WERI-Rb-1 (cell line): ENCODE data around the gene EYA3.
"Not testable (repeated sequence)": the region's sequence is repeated elsewhere in the genome, so short reads cannot be mapped to it uniquely, and the experiment has no call there.

Experiments
- DNase-seq: peaks from one replicate; pipeline ENCODE4 v3.0.0-alpha.2; 2020
- H3K27ac ChIP-seq: fragments of 250-450 bp; sonication (Bioruptor Pico); 2 replicates; pipeline ENCODE4 v1.5.1; 2020; ENCODE audit warnings: mild to moderate bottlenecking, moderate library complexity
- H3K27me3 ChIP-seq: fragments of 250-450 bp; sonication (Bioruptor Pico); 2 replicates; pipeline ENCODE4 v1.5.1; 2021; ENCODE audit warnings: mild to moderate bottlenecking, low read depth, moderate library complexity; ENCODE audit not compliant: insufficient read depth, severe bottlenecking
- H3K36me3 ChIP-seq: fragments of 250-450 bp; sonication (Bioruptor Pico); 2 replicates; pipeline ENCODE4 v1.5.1; 2020; ENCODE audit warnings: mild to moderate bottlenecking, moderate library complexity
- H3K4me3 ChIP-seq: 2 replicates; pipeline ENCODE4 v1.5.1; 2011; ENCODE audit warnings: low read depth, mild to moderate bottlenecking, control low read depth, low read length
- H3K9me3 ChIP-seq: fragments of 250-450 bp; sonication (Bioruptor Pico); 2 replicates; pipeline ENCODE4 v1.5.1; 2021; ENCODE audit warnings: mild to moderate bottlenecking, moderate library complexity; ENCODE audit not compliant: severe bottlenecking
- TF ChIP-seq, protein P1 (sequence below): IDR thresholded peaks from 2 replicates; pipeline ENCODE4 v1.5.1; 2011; ENCODE audit warnings: low read depth, mild to moderate bottlenecking, control low read depth, inconsistent platforms, low read length

The EYA3 gene

DNA sequence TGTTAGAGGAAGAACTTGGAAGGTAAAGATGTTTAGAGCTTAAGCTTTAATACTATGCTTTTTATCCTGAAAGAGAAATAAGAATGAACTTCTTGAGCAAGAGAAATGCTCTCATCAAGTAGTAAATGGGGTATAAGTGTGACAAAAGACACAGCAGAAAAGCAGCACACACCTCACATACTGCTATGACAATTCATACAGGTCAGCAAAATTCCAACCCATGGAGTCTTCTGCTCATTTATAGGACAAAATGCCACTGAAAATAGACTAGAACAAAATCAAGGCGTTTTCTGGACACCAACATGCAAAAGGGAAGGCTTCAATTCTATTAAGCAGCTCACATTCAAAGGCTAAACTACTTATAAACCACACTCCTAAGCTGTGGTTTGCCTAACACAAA, 61.2 kb downstream of the EYA3 start:
- no peak for DNase-seq
- no peaks in the 10 kb centered on the region for H3K36me3 ChIP-seq
- no peaks in the 10 kb centered on the region for H3K27me3 ChIP-seq
- no peaks in the 10 kb centered on the region for H3K9me3 ChIP-seq
- H3K4me3 ChIP-seq = no peak overlapping the region
- TF ChIP-seq, protein P1, sequence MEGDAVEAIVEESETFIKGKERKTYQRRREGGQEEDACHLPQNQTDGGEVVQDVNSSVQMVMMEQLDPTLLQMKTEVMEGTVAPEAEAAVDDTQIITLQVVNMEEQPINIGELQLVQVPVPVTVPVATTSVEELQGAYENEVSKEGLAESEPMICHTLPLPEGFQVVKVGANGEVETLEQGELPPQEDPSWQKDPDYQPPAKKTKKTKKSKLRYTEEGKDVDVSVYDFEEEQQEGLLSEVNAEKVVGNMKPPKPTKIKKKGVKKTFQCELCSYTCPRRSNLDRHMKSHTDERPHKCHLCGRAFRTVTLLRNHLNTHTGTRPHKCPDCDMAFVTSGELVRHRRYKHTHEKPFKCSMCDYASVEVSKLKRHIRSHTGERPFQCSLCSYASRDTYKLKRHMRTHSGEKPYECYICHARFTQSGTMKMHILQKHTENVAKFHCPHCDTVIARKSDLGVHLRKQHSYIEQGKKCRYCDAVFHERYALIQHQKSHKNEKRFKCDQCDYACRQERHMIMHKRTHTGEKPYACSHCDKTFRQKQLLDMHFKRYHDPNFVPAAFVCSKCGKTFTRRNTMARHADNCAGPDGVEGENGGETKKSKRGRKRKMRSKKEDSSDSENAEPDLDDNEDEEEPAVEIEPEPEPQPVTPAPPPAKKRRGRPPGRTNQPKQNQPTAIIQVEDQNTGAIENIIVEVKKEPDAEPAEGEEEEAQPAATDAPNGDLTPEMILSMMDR = no peak
- no peak overlapping the region; the same call in 1 of the 2 replicates for H3K27ac ChIP-seq

DNA sequence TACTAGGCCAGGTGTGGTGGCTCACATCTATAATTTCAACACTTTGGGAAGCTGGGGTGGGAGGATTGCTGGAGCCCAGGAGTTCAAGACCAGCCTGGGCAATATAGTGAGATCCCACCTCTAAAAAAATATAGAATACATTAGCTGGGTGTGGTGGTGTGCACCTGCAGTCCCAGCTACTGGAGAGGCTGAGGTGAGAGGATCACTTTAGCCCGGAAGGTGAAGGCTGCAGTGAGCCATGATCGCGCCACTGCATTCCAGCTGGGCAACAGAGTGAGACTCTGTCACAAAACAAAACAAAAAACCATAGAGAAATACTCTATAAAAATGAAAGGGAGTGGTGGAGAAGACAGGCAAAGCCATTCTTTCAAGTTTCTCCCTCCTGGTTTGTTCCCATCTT, 62.1 kb downstream of the EYA3 start:
- Histone ChIP-seq H3K27ac (no peak overlapping the region), H3K9me3 (no peaks in the 10 kb centered on the region), H3K27me3 (no peaks in the 10 kb centered on the region), H3K36me3 (no peaks in the 10 kb centered on the region), H3K4me3 (no peak overlapping the region)
- DNase-seq = no peak
- TF ChIP-seq, protein P1 = no peak

DNA sequence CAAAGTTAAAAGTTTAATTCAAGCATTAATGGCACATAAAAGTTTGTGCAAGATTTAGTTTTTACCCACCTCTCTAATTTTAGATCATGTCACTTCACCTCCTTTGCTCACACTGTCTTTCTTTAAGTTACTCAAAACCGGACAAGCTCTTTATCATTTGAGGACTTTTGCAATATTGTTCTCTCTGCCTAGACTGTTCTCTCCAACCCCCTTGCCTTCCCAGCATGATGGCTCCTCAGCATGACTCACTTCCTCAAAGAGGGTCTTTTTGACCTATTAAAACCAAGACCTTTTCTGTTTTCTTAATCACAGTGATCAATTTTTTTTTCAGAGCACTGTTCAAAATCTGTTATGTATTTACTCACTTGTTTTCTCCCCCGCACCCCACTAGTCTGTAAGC, 67.3 kb downstream of the EYA3 start:
- Histone ChIP-seq H3K4me3 (no peak overlapping the region), H3K36me3 (peaks cover 4% of the 10 kb centered on the region; the same call in 1 of the 2 replicates), H3K9me3 (no peaks in the 10 kb centered on the region), H3K27ac (no peak overlapping the region), H3K27me3 (no peaks in the 10 kb centered on the region)
- DNase-seq = no peak
- TF ChIP-seq, protein P1 = no peak

GRCh38 chr1:28010969-28011368, 77.4 kb downstream of the EYA3 start:
- H3K4me3 ChIP-seq = no peak overlapping the region
- TF ChIP-seq, protein P1 = no peak
- H3K27me3 ChIP-seq = no peaks in the 10 kb centered on the region
- peaks cover 28% of the 10 kb centered on the region for H3K36me3 ChIP-seq
- H3K27ac ChIP-seq = no peak overlapping the region
- H3K9me3 ChIP-seq = no peaks in the 10 kb centered on the region
- no peak for DNase-seq

DNA sequence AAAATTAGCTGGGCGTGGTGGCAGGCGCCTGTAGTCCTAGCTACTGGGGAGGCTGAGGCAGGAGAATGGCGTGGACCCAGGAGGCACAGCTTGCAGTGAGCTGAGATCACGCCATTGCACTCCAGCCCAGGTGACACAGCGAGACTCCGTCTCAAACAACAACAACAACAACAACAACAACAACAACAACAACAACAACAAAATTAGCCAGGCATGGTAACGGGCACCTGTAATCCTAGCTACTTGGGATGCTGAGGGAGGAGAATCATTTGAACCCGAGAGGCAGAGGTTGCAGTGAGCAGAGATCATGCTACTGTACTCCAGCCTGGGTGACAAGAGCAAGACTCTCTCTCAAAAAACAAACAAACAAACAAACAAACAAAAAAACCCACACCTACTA, 85.3 kb downstream of the EYA3 start:
- H3K4me3 ChIP-seq, H3K27me3 ChIP-seq, H3K9me3 ChIP-seq, DNase-seq, H3K36me3 ChIP-seq, H3K27ac ChIP-seq: not testable (repeated sequence)

DNA sequence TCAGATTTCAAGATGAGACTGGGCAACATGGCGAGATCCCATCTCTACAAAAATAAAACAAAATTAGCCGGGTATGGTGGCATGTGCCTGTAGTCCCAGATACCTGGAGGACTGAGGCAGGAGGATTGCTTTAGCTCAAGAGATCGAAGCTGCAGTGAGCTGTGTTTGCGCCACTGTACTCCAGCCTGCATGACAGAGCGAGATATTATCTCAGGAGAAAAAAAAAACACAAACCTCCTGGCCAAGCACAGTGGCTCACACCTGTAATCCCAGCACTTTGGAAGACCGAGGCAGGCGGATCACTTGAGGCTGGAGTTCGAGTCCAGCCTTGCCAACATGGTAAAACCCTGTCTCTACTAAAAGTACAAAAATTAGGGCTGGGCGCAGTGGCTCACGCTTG, 85.8 kb downstream of the EYA3 start:
- no peak overlapping the region for H3K4me3 ChIP-seq
- peaks cover 9% of the 10 kb centered on the region for H3K36me3 ChIP-seq
- TF ChIP-seq, protein P1 = no peak
- no peak for DNase-seq
- H3K27me3 ChIP-seq = no peaks in the 10 kb centered on the region
- H3K9me3 ChIP-seq = no peaks in the 10 kb centered on the region
- H3K27ac ChIP-seq = no peak overlapping the region
